IMR-90 (cell line): ENCODE data around the gene GLIS1. TPM values are rescaled to one million over a fixed set of nuclear protein-coding genes. Genes with fewer than 3 reads are reported as not detected.

Source experiments
- ATAC-seq: fragments of 200-7000 bp; cut with Tn5 transposase; 2 replicates; pipeline ENCODE4 v1.9.1; 2020; ENCODE audit warnings: low read depth, mild to moderate bottlenecking, moderate library complexity
- BruUV-seq: library from RNA; stranded (reverse); fragments of 400-500 nt; replicated peaks from 2 replicates; lab custom pipeline; 2021; lab: Mats Ljungman, UMichigan
- CTCF ChIA-PET: fragments of 300-600 bp; formaldehyde crosslinking; extraction: SDS; loops from one replicate; lab custom pipeline; 2021; ENCODE audit warnings: antibody characterized with exemption; lab: Yijun Ruan, JAX
- POLR2A ChIA-PET: fragments of 300-600 bp; sonication (Branson Sonifier 250); formaldehyde crosslinking; loops from one replicate; lab custom pipeline; 2022; ENCODE audit warnings: antibody characterized with exemption; ENCODE audit not compliant: unreplicated experiment; lab: Charles Lee
- DNase-seq: peaks from one replicate; pipeline ENCODE4 v3.0.0; 2013
- H2AFZ ChIP-seq: replicated peaks from 2 replicates; pipeline ENCODE3; 2013; ENCODE audit warnings: low read length, mild to moderate bottlenecking; ENCODE audit not compliant: poor library complexity
- H2AK5ac ChIP-seq: 2 replicates; pipeline ENCODE4 v1.6.1; 2013; ENCODE audit warnings: low read depth, low read length, inconsistent platforms
- H2AK9ac ChIP-seq: replicated peaks from 2 replicates; pipeline ENCODE3; 2013; ENCODE audit warnings: mild to moderate bottlenecking, low read depth, low read length, moderate library complexity; ENCODE audit not compliant: poor library complexity
- H2BK120ac ChIP-seq: 2 replicates; pipeline ENCODE4 v1.6.1; 2013; ENCODE audit warnings: low read depth, low read length, inconsistent platforms
- H2BK15ac ChIP-seq: 3 replicates; pipeline ENCODE4 v1.6.1; 2013; ENCODE audit warnings: low read depth, low read length, inconsistent platforms
- H2BK20ac ChIP-seq: 2 replicates; pipeline ENCODE4 v1.6.1; 2013; ENCODE audit warnings: low read depth, mild to moderate bottlenecking, inconsistent platforms, low read length, moderate library complexity
- H2BK5ac ChIP-seq: 2 replicates; pipeline ENCODE4 v1.6.1; 2013; ENCODE audit warnings: mild to moderate bottlenecking, low read depth, low read length, inconsistent platforms; ENCODE audit not compliant: poor library complexity, severe bottlenecking
- H3K14ac ChIP-seq: replicated peaks from 2 replicates; pipeline ENCODE4 v1.6.1; 2013; ENCODE audit warnings: low read depth, low read length, inconsistent platforms
- H3K18ac ChIP-seq: 2 replicates; pipeline ENCODE4 v1.6.1; 2013; ENCODE audit warnings: low read depth, low read length, control low read depth
- H3K23ac ChIP-seq: 2 replicates; pipeline ENCODE4 v1.6.1; 2013; ENCODE audit warnings: low read depth, low read length, inconsistent platforms
- H3K27ac ChIP-seq: 2 replicates; pipeline ENCODE4 v1.5.1; 2013; ENCODE audit warnings: mild to moderate bottlenecking, control low read depth, low read length; ENCODE audit not compliant: insufficient read depth
- H3K27me3 ChIP-seq: 2 replicates; pipeline ENCODE4 v1.6.1; 2013; ENCODE audit warnings: low read length; ENCODE audit not compliant: control insufficient read depth, insufficient read depth
- H3K36me3 ChIP-seq: 2 replicates; pipeline ENCODE4 v1.6.1; 2013; ENCODE audit warnings: low read length, mixed read lengths; ENCODE audit not compliant: control insufficient read depth, insufficient read depth
- H3K4ac ChIP-seq: 2 replicates; pipeline ENCODE4 v1.6.1; 2013; ENCODE audit warnings: low read depth, low read length, inconsistent platforms
- H3K4me1 ChIP-seq: 2 replicates; pipeline ENCODE4 v1.6.1; 2013; ENCODE audit warnings: low read length, mixed read lengths; ENCODE audit not compliant: control insufficient read depth, insufficient read depth
- H3K4me2 ChIP-seq: 2 replicates; pipeline ENCODE4 v1.6.1; 2013; ENCODE audit warnings: low read depth, mild to moderate bottlenecking, control low read depth, low read length, moderate library complexity
- H3K4me3 ChIP-seq: 2 replicates; pipeline ENCODE4 v1.5.1; 2013; ENCODE audit warnings: low read depth, mild to moderate bottlenecking, control low read depth, low read length, moderate library complexity; ENCODE audit not compliant: insufficient read depth
- H3K56ac ChIP-seq: 2 replicates; pipeline ENCODE4 v1.6.1; 2013; ENCODE audit warnings: low read length, inconsistent platforms; ENCODE audit not compliant: insufficient read depth; ENCODE audit errors: extremely low read depth
- H3K79me1 ChIP-seq, 2 experiments: 2 replicates each; pipeline ENCODE4 v1.6.1; 2013; ENCODE audit warnings: low read length in 2 of 2, inconsistent platforms in 1 of 2, low read depth in 1 of 2
- H3K9ac ChIP-seq: 2 replicates; pipeline ENCODE4 v1.6.1; 2013; ENCODE audit warnings: low read depth, low read length, control low read depth
- H3K9me1 ChIP-seq: 2 replicates; pipeline ENCODE4 v1.6.1; 2013; ENCODE audit warnings: low read length, inconsistent platforms; ENCODE audit not compliant: insufficient read depth
- H3K9me3 ChIP-seq: 2 replicates; pipeline ENCODE4 v1.6.1; 2013; ENCODE audit warnings: low read length; ENCODE audit not compliant: control insufficient read depth, insufficient read depth
- H4K20me1 ChIP-seq: 2 replicates; pipeline ENCODE4 v1.6.1; 2013; ENCODE audit warnings: low read length, inconsistent platforms; ENCODE audit not compliant: insufficient read depth
- H4K5ac ChIP-seq: 2 replicates; pipeline ENCODE4 v1.6.1; 2013; ENCODE audit warnings: mild to moderate bottlenecking, low read depth, low read length, control low read depth
- H4K8ac ChIP-seq, 2 experiments: 2 replicates each; pipeline ENCODE4 v1.6.1; 2013; ENCODE audit warnings: low read depth in 2 of 2, low read length in 2 of 2, control low read depth in 1 of 2, inconsistent platforms in 1 of 2
- H4K91ac ChIP-seq: 2 replicates; pipeline ENCODE4 v1.6.1; 2013; ENCODE audit warnings: low read depth, low read length, inconsistent platforms; ENCODE audit not compliant: insufficient read depth
- CEBPB ChIP-seq: IDR thresholded peaks from 2 replicates; pipeline ENCODE4 v1.6.1; 2012; ENCODE audit warnings: low read depth, low read length, improper control_type of control experiment
- CTCF ChIP-seq: conservative IDR thresholded peaks from 2 replicates; pipeline ENCODE4 v1.5.1; 2012; ENCODE audit warnings: mild to moderate bottlenecking, low read depth, low read length, improper control_type of control experiment
- FOS ChIP-seq: fragments of 150-350 bp; IDR thresholded peaks from 2 replicates; pipeline ENCODE4 v1.6.1; 2016; ENCODE audit warnings: low read depth, low read length
- MAFK ChIP-seq: IDR thresholded peaks from 2 replicates; pipeline ENCODE4 v1.6.1; 2012; ENCODE audit warnings: low read depth, low read length, improper control_type of control experiment
- MAZ ChIP-seq: IDR thresholded peaks from 2 replicates; pipeline ENCODE4 v1.6.1; 2012; ENCODE audit warnings: low read depth, mild to moderate bottlenecking, low read length, improper control_type of control experiment, moderate library complexity, borderline replicate concordance
- MXI1 ChIP-seq: IDR thresholded peaks from 2 replicates; pipeline ENCODE4 v1.6.1; 2012; ENCODE audit warnings: low read depth, mild to moderate bottlenecking, low read length, moderate library complexity, borderline replicate concordance
- NFE2L2 ChIP-seq: fragments of 150-350 bp; IDR thresholded peaks from 2 replicates; pipeline ENCODE4 v1.6.1; 2016; ENCODE audit warnings: low read depth, mild to moderate bottlenecking, low read length
- POLR2A ChIP-seq: IDR thresholded peaks from 2 replicates; pipeline ENCODE4 v1.6.1; 2012; ENCODE audit warnings: mild to moderate bottlenecking, low read depth, low read length
- RAD21 ChIP-seq: IDR thresholded peaks from 2 replicates; pipeline ENCODE4 v1.6.1; 2012; ENCODE audit warnings: low read length, improper control_type of control experiment
- RCOR1 ChIP-seq: IDR thresholded peaks from 2 replicates; pipeline ENCODE4 v1.6.1; 2012; ENCODE audit warnings: mild to moderate bottlenecking, low read length, improper control_type of control experiment; ENCODE audit not compliant: insufficient replicate concordance
- RFX5 ChIP-seq: IDR thresholded peaks from 2 replicates; pipeline ENCODE4 v1.8.0; 2012; ENCODE audit warnings: low read depth, mild to moderate bottlenecking, low read length, moderate library complexity
- SMC3 ChIP-seq: fragments of 150-350 bp; IDR thresholded peaks from 2 replicates; pipeline ENCODE4 v1.6.1; 2016; ENCODE audit warnings: low read depth, mild to moderate bottlenecking, antibody characterized with exemption, low read length, moderate library complexity
- WGBS, 2 experiments: methylation state at CpG; one replicate each; pipeline versions ENCODE4 v1.1.5 to v1.1.7; 2013; ENCODE audit warnings: missing lambda C conversion rate in 2 of 2; ENCODE audit not compliant: insufficient read length in 1 of 2; ENCODE audit errors: extremely low coverage in 2 of 2; 5-methylcytosine and 5-hydroxymethylcytosine counted together
- dilution Hi-C: fragments of 300-500 bp; cut with HindIII; formaldehyde crosslinking; loops from one replicate; pipeline ENCODE4 v1.14.3; 2018; ENCODE audit warnings: low sequenced_read_pairs; ENCODE audit not compliant: unreplicated experiment
- in situ Hi-C: fragments of 300-500 bp; cut with MboI; formaldehyde crosslinking; loops from 3 replicates; pipeline ENCODE4 v1.14.3; 2019; ENCODE audit warnings: low sequenced_read_pairs, inconsistent platforms, mixed read lengths
- intact Hi-C: fragments of 100-400 bp; cut with micrococcal nuclease; formaldehyde crosslinking; loops from 2 replicates; pipeline ENCODE4 v1.10.0; 2022
- polyA plus RNA-seq, 3 experiments: library from polyadenylated mRNA; depleted of rRNA; stranded (reverse); fragments of >200 nt; gene quantifications; 2 replicates each; pipeline ENCODE4 v1.2.3, GENCODE V29; 2012; ENCODE audit warnings: low replicate concordance in 1 of 3
- total RNA-seq: library from RNA; depleted of rRNA; stranded (reverse); fragments of >200 nt; gene quantifications from 2 replicates; pipeline ENCODE4 v1.2.3, GENCODE V29; 2012
- TF ChIP-seq, protein P1 (sequence below): fragments of 150-350 bp; IDR thresholded peaks from 2 replicates; pipeline ENCODE4 v1.6.1; 2017; ENCODE audit warnings: mild to moderate bottlenecking, antibody characterized with exemption, low read length, low read depth

Gene GLIS1
- total and polyA plus RNA-seq, 2 of the 4 experiments (the other 2 are of a cell fraction), result 0.18 to 2.3 TPM

GRCh38 chr1:53583021-53583867, 155.7 kb downstream of the GLIS1 start:
- 92% methylated on average over 2 of the region's 13 CpGs; no CpG with 5 or more reads in 1 of the 2 experiments for WGBS, 2 experiments
- Histone ChIP-seq H2AK9ac (no peak overlapping the region), H4K8ac (no peak overlapping the region), H3K27ac (no peak overlapping the region), H3K9ac (no peak overlapping the region), H2BK5ac (no peak overlapping the region), H4K20me1 (no peaks in the 10 kb centered on the region), H4K5ac (no peak overlapping the region), H3K14ac (no peak overlapping the region), H3K4ac (no peak overlapping the region), H3K27me3 (peaks cover 2% of the 10 kb centered on the region; the same call in 1 of the 2 replicates), H3K4me3 (no peak overlapping the region), H2BK15ac (no peak overlapping the region), H2BK120ac (no peak overlapping the region), H3K4me2 (no peak overlapping the region), H3K18ac (no peak overlapping the region), H2AK5ac (no peak overlapping the region), H3K9me3 (no peaks in the 10 kb centered on the region), H3K9me1 (peaks cover 15% of the 10 kb centered on the region; the same call in 1 of the 2 replicates), H3K56ac (no peak overlapping the region), H3K23ac (no peak overlapping the region; the same call in 1 of the 2 replicates), H4K91ac (no peak overlapping the region), H3K79me1 (no peaks in the 10 kb centered on the region), H2AFZ (no peak overlapping the region), H3K4me1 (peaks cover 4% of the 10 kb centered on the region; the same call in 1 of the 2 replicates), H2BK20ac (no peak overlapping the region), H3K36me3 (no peaks in the 10 kb centered on the region; the same call in 1 of the 2 replicates)
- BruUV-seq, result no TSS peak
- ChIA-PET CTCF (no interaction called here), POLR2A (no interaction called here)
- in situ Hi-C loops, result no loop called here
- intact Hi-C loops, result no loop called here
- ATAC-seq (peak; percentile 32; the same call in 1 of the 2 replicates), DNase-seq (peak; percentile 57)
- TF ChIP-seq RAD21 (no peak), SMC3 (no peak), CTCF (no peak), FOS (no peak), RFX5 (no peak), RCOR1 (no peak), POLR2A (no peak), MAZ (no peak), CEBPB (no peak), MXI1 (no peak), NFE2L2 (no peak), MAFK (no peak)
- TF ChIP-seq, protein P1, sequence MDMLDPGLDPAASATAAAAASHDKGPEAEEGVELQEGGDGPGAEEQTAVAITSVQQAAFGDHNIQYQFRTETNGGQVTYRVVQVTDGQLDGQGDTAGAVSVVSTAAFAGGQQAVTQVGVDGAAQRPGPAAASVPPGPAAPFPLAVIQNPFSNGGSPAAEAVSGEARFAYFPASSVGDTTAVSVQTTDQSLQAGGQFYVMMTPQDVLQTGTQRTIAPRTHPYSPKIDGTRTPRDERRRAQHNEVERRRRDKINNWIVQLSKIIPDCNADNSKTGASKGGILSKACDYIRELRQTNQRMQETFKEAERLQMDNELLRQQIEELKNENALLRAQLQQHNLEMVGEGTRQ, result no peak
- dilution Hi-C loops, result no loop called here
